Esophagus muscularis mucosa (tissue), 4 donors: Measurements from ENCODE around the gene CSF2RB.

Experiments
- EP300 ChIP-seq: sonication (generic); formaldehyde crosslinking; IDR thresholded peaks from one replicate; pipeline ENCODE4 v1.6.1; 2017; ENCODE audit warnings: antibody characterized with exemption
- POLR2A ChIP-seq: fragments of 450-650 bp; IDR thresholded peaks from one replicate; pipeline ENCODE4 v1.6.1; 2017; ENCODE audit warnings: antibody characterized with exemption, moderate library complexity, mild to moderate bottlenecking, low read depth
- POLR2AphosphoS5 ChIP-seq, 2 donors: sonication (generic); formaldehyde crosslinking; IDR thresholded peaks; one replicate each; pipeline ENCODE4 v1.6.1; 2017; ENCODE audit warnings: antibody characterized with exemption in 2 of 2
- TF ChIP-seq, protein P1 (sequence below), 3 experiments: fragments of 200-600 bp in 2 of 3; fragments of 450-650 bp in 1 of 3; sonication (generic) in 2 of 3; IDR thresholded peaks; one replicate each; pipeline ENCODE4 v1.5.1; 2017 to 2019; ENCODE audit warnings: antibody characterized with exemption in 3 of 3, mild to moderate bottlenecking in 2 of 3, moderate library complexity in 1 of 3

DNA sequence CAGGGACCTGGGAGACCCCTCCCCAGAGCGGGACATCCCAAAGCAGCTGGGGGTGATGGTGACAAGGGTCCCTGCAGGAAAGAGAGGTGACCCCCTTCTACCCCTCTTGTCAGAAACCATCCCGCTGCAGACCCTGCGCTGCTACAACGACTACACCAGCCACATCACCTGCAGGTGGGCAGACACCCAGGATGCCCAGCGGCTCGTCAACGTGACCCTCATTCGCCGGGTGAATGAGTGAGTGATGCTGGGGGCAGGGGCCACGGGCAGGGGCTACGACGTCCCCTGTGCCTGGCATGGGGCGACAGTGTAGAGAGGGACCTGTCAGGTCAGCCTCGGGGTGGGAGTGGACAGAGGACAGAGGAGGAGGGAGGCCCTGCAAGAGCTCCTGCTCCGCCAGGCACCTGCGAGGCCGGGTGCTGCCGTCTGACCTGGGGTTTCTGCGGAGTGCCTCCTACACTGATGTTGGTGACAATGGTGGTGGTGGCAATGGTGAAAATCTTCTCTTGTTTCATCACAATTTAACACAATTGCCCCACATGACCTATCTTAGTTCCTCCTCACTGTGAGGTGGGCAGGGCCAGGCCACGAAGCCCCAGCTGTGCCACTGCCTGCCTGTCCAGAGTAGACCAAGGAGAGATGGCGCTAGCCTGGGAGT lies 9.8 kb downstream of the CSF2RB start:
- TF ChIP-seq, protein P1, sequence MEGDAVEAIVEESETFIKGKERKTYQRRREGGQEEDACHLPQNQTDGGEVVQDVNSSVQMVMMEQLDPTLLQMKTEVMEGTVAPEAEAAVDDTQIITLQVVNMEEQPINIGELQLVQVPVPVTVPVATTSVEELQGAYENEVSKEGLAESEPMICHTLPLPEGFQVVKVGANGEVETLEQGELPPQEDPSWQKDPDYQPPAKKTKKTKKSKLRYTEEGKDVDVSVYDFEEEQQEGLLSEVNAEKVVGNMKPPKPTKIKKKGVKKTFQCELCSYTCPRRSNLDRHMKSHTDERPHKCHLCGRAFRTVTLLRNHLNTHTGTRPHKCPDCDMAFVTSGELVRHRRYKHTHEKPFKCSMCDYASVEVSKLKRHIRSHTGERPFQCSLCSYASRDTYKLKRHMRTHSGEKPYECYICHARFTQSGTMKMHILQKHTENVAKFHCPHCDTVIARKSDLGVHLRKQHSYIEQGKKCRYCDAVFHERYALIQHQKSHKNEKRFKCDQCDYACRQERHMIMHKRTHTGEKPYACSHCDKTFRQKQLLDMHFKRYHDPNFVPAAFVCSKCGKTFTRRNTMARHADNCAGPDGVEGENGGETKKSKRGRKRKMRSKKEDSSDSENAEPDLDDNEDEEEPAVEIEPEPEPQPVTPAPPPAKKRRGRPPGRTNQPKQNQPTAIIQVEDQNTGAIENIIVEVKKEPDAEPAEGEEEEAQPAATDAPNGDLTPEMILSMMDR (IDR thresholded peaks at IDR 0.05): no peak
- TF ChIP-seq POLR2A: no peak
- no peak for TF ChIP-seq POLR2AphosphoS5 (IDR thresholded peaks at IDR 0.05)
- TF ChIP-seq EP300: no peak
